Occipital lobe (tissue), 2 donors: ENCODE measurements around the gene ANKRD66. TPM values are rescaled to one million over a fixed set of nuclear protein-coding genes. Genes with fewer than 3 reads are reported as not detected.

Experiments used
- DNase-seq: peaks from one replicate; lab custom pipeline; 2025; lab: John Stamatoyannopoulos, UW
- total RNA-seq: library from RNA; depleted of rRNA; stranded (reverse); fragments of >200 nt; gene quantifications from one replicate; pipeline ENCODE4 v1.2.3, GENCODE V29; 2014

The ANKRD66 gene
- total RNA-seq, 1 donor from 2014 or later, result 0.16 TPM

DNA sequence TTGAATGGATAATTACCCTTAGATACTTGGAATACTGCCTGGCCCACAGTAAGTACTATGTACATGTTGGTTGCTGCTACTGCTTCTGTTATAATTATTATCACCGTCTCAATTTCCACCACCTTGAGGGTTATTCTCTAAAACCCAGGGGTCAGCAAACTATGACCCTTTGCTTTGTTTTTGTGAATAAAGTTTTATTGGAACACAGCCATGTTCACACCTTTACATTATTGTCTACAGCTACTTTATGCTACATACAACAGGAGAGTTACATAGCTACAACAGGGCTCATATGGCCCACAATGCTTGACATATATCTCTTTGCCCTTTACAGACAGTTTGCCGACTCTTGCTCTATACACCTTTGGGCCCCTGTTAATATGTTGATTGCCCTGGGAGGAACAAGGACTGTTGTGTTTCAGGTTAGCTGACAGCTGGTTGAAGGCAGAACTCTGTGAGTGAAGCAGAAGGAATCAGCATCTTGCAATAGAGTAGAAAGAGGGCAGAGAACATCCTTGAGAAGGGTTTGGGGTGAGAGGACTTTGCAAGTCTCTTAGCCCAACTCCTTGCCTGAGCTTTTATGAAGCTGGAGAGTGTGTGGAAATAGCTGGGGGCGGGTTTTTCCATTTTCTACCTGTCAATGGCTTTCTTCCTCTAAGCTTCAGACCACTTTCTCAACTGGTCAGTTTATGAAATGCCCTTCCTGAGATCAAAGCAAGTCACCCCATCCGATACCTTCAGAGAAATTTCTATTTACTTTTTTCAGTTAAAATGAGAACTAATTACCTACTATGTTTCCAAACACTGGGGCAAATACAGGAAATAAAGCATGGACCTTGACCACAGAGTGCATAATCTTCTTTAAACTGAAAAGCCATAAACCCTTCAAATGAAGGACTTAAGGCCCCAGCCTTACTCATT, 43.0 kb downstream of the ANKRD66 start:
- DNase-seq, result no peak

DNA sequence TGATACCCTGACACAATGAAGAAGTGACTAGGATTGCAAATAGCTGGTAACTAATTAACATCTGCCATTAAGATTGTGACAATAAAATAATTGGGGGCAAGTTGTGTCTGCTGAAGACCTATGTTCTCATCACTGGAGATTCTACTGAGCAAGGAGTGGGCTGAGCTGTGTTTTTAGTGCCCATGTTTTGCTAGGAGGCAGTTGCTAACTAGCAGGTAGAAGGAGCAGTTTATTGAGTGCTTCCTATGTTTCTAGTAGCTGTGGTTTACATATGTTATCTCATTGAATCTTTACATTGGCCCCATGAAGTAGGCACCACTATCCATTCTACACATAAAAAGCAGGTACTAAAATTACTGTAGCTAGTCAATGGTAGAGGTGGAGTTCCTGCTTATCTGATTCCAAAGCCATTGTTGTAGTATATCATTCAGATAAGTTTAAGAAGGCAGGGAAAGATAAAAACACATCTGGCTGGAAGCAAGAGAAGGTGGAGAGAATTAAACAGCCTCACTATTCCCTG, 43.7 kb downstream of the ANKRD66 start:
- DNase-seq, result no peak

GRCh38 chr6:46792635-46793034, 45.9 kb downstream of the ANKRD66 start:
- no peak for DNase-seq

- no peak for DNase-seq
Measured at GRCh38 chr6:46793138-46793537, 46.4 kb downstream of the ANKRD66 start, which contains the start of gene MEP1A. Gene MEP1A, plus strand, starts transcription at chr6:46793389. Its CDS starts 10 bp downstream, at chr6:46793399.

- DNase-seq, result no peak
Measured at GRCh38 chr6:46794068-46794467, 47.3 kb downstream of the ANKRD66 start.

GRCh38 chr6:46795816-46796215, 49.1 kb downstream of the ANKRD66 start:
- no peak for DNase-seq

GRCh38 chr6:46796848-46797580, 50.3 kb downstream of the ANKRD66 start:
- no peak for DNase-seq

- DNase-seq, result no peak
Measured at GRCh38 chr6:46799657-46800056, 52.9 kb downstream of the ANKRD66 start.

DNA sequence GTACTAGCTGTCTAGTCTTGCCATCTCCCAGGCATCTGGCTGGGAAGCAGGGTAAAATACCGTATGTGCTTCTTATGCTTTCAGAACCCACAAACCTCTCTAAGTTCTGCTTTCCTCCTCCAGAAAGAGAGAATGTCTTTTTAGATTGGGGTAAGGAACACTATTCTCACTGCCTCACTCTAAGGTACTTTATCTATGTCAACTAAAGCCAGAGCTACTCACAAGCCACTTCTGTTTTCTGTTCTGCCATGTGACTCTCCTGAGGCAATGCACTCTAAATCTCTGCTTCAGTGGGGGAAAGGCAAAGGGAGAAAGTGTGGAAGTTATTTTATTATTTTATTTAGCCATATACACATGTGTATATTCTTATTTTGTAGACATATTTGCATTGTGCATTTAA, 62.1 kb downstream of the ANKRD66 start:
- DNase-seq, result no peak

Other genes with a start within 250 kb of the ANKRD66 start
- gene CYP39A1, start 94.1 kb upstream of the ANKRD66 start, total RNA-seq, result 2.3 TPM
- gene SLC25A27, start 94.0 kb upstream of the ANKRD66 start, total RNA-seq, result 30.7 TPM
- gene TDRD6, start 59.0 kb upstream of the ANKRD66 start, total RNA-seq, result 1.2 TPM
- gene PLA2G7, start 11.6 kb upstream of the ANKRD66 start, total RNA-seq, result 4.1 TPM
- not detected for gene MEP1A, start 46.5 kb downstream of the ANKRD66 start, total RNA-seq
- 8.0 TPM for gene ADGRF5, start 175.0 kb downstream of the ANKRD66 start, total RNA-seq